Skeletal muscle cell (primary cell): ENCODE data around the gene ZNF398.

Experiments used
- DNase-seq: peaks from one replicate; pipeline ENCODE4 v3.0.0-alpha.2; 2010; ENCODE audit warnings: low read depth
- H3K4me3 ChIP-seq: 2 replicates; pipeline ENCODE4 v1.5.1; 2011; ENCODE audit warnings: low read depth, mild to moderate bottlenecking, control low read depth, low read length, moderate library complexity

Gene ZNF398

GRCh38 chr7:149191851-149192250 lies 44.6 kb downstream of the ZNF398 start:
- no peak for DNase-seq
- no peak overlapping the region for H3K4me3 ChIP-seq

GRCh38 chr7:149194799-149195179 lies 47.5 kb downstream of the ZNF398 start:
- H3K4me3 ChIP-seq: peak overlapping the region; percentile 81
- no peak for DNase-seq

DNA sequence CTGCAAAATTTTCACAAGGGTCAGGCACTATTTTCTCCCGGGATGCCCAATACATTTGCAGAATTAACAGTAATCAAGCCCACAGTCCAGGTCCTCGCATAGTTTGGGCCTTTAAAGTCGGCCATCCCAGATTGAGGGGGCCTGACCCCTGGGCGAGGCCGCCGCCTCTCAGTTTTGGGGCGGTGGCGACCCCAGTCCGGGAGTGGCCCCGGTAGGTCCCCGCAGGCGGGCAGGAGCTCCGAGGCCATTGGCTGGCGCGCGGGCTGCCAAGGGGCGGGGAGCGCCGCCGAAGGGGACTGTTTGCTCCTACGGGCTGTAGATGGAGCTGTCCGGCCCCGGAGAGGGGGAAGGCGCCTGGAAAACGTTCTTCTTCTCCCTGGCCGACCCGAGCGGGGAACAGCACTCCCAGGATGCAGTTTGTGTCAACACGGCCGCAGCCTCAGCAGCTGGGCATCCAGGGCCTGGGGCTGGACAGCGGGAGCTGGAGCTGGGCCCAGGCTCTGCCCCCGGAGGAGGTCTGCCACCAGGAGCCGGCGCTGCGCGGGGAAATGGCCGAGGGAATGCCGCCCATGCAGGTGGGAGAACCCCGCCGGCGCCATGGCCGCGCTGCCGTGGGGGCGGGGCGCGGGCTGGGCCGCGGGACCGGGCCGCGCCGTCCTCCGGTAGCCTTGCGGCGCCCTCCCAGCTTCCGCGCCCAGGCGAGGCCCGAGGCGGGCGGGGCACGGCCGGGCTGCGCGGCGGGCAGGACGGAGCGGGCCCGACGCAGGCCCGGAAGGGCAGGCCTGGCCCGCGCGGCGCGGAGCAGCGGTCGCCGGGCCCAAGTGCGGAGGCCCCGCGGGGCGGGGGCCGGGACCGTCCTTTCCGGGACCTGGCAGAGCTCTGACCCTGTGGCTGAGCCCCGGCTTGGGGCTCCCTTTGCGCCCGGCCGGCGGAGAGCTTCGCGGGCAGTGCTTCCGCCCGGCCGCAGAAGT lies 48.2 kb downstream of the ZNF398 start, which contains the start of gene ZNF282:
Gene ZNF282 (plus strand): TSS at position 367 of the 971 bp plus-strand sequence. CDS start 44 bp downstream, at position 411.
- peak within 1 kb of the TSS; percentile 81 for H3K4me3 ChIP-seq
- DNase-seq: peak; percentile 66

- DNase-seq: no peak
- peak overlapping the region; percentile 81 for H3K4me3 ChIP-seq
These were observed 49.0 kb downstream of the ZNF398 start for GRCh38 chr7:149196151-149196704.

- DNase-seq: no peak
- peak overlapping the region; percentile 81 for H3K4me3 ChIP-seq
These were observed 49.5 kb downstream of the ZNF398 start for GRCh38 chr7:149196705-149197171.

- no peak overlapping the region for H3K4me3 ChIP-seq
- DNase-seq: no peak
These were observed 50.4 kb downstream of the ZNF398 start for GRCh38 chr7:149197675-149198074.

GRCh38 chr7:149198161-149198816 lies 51.0 kb downstream of the ZNF398 start:
- DNase-seq: no peak
- H3K4me3 ChIP-seq: no peak overlapping the region

DNA sequence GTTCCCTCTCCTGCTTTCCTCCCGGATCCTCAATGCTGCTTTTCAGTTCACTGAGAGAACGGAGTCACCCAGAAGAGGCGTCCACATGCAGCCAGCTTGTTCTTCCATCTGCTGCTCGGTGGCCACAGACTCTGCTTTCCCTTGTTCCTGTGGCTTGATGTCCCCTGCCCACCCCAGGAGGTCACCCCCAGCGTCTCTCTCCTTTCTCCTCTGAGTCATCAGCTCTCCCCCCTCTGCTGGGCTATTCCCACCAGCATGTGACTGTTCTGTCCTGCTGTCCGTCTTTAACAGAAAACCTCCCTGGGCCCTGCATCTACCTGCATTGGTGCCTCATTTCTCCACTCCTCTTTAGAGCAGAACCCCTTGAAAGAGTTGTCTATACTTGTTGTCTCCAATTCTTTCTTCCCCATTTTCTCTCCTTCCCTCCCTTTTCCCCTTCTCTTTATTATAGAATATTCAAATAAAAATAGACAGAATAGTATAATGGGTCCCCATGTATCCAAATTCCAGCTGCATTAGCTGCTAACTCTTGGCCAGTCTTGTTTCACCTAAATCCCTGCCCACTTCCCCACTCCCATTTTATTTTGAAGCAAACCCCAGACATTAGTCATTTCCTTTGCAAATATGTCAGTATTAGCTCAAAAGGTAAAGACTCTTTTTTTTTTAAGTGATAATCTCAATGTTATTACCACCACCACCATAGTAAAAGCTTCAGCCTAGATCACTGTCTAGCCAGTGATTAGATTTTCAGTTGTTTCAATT lies 52.2 kb downstream of the ZNF398 start:
- no peak for DNase-seq
- no peak overlapping the region for H3K4me3 ChIP-seq

GRCh38 chr7:149202831-149203231 lies 55.6 kb downstream of the ZNF398 start:
- DNase-seq: no peak

GRCh38 chr7:149205690-149206381 lies 58.6 kb downstream of the ZNF398 start:
- no peak overlapping the region for H3K4me3 ChIP-seq
- DNase-seq: no peak

More at GRCh38 chr7:149202831-149203231, 55.6 kb downstream of the ZNF398 start:
- no peak overlapping the region for H3K4me3 ChIP-seq

GRCh38 chr7:149207324-149208035 lies 60.2 kb downstream of the ZNF398 start:
- H3K4me3 ChIP-seq: no peak overlapping the region
- DNase-seq: no peak

- DNase-seq: peak; percentile 8
- H3K4me3 ChIP-seq: no peak overlapping the region
These were observed 62.4 kb downstream of the ZNF398 start for GRCh38 chr7:149209518-149210269.

GRCh38 chr7:149210551-149210950 lies 63.3 kb downstream of the ZNF398 start:
- no peak overlapping the region for H3K4me3 ChIP-seq
- DNase-seq: no peak

DNA sequence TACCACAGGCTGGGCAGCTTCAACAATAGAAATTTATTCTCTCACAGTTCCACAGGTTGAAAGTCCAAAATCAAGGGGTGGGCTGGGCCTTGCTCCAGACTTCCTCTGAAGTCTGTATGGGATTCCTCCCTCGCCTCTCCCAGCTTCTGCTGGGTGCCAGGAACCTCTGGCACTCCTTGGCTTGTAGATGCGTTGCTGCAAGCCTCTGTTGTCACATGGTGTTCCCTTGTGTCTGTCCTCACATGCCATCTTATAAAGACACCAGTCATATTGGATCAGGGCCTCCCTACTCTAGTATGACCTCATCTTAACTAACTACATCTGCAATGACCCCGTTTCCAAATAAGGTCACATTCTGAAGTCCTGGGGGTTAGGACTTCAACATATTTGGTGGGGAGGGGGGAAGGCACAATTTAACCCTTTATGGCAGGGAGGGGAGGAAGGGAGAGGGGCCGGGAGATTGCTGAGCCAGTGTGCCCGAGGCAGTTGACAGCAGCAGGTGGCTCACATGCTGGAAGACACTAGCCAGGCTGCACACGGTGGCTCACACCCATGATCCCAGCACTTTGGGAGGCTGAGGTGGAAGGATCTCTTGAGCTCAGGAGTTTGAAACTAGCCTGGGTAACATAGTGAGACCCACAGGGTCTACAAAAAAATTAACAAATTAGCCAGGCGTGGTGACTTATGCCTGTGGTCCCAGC lies 66.9 kb downstream of the ZNF398 start:
- no peak overlapping the region for H3K4me3 ChIP-seq
- no peak for DNase-seq

- no peak for DNase-seq
- no peak overlapping the region for H3K4me3 ChIP-seq
These were observed 69.1 kb downstream of the ZNF398 start for GRCh38 chr7:149216402-149216801.

- no peak for DNase-seq
- H3K4me3 ChIP-seq: no peak overlapping the region
These were observed 70.3 kb downstream of the ZNF398 start for GRCh38 chr7:149217570-149217969.
